ENCODE measurements around the gene ANKRD10. TPM values are rescaled to one million over a fixed set of nuclear protein-coding genes. Genes with fewer than 3 reads are reported as not detected.

The ANKRD10 gene
- total RNA-seq, 4 donors from 2014 or later, result 39.5 to 94.4 (median 56.2) TPM

DNA sequence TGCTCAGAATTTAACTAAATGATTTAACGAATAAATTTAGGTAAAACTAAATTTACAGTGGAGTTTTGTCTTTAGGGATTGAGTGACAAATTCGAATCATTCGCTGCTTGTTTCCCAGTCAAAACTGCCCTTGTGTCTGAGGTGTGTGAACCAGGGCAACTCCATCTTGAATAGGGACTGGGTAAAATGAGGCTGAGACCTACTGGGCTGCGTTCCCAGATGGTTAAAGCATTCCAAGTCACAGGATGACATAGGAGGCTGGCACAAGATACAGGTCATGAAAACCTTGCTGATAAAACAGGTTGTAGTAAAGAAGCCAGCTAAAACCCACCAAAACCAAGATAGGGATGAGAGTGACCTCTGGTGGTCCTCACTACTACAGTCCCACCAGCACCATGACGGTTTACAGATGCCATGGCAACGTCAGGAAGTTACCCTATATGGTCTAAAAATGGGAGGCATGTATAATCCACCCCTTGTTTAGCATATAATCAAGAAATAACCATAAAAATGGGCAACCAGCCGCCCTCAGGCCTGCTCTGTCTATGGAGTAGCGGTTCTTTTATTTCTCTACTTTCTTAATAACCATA, 10.2 kb upstream of the ANKRD10 start:
- DNase-seq (ENCODE audit: low spot score in 2 of 2), result no peak
- Histone ChIP-seq H3K36me3 (no peaks in the 10 kb centered on the region), H3K27me3 (peaks cover 20% of the 10 kb centered on the region), H3K4me1 (no peaks in the 10 kb centered on the region), H3K4me3 (no peak overlapping the region), H3K27ac (no peak overlapping the region), H3K9me3 (no peaks in the 10 kb centered on the region)
- no peak for TF ChIP-seq POLR2A (IDR thresholded peaks at IDR 0.05)
- no peak for TF ChIP-seq POLR2AphosphoS5 (IDR thresholded peaks at IDR 0.05)
- TF ChIP-seq EP300 (IDR thresholded peaks at IDR 0.05), result no peak
- TF ChIP-seq, protein P1, sequence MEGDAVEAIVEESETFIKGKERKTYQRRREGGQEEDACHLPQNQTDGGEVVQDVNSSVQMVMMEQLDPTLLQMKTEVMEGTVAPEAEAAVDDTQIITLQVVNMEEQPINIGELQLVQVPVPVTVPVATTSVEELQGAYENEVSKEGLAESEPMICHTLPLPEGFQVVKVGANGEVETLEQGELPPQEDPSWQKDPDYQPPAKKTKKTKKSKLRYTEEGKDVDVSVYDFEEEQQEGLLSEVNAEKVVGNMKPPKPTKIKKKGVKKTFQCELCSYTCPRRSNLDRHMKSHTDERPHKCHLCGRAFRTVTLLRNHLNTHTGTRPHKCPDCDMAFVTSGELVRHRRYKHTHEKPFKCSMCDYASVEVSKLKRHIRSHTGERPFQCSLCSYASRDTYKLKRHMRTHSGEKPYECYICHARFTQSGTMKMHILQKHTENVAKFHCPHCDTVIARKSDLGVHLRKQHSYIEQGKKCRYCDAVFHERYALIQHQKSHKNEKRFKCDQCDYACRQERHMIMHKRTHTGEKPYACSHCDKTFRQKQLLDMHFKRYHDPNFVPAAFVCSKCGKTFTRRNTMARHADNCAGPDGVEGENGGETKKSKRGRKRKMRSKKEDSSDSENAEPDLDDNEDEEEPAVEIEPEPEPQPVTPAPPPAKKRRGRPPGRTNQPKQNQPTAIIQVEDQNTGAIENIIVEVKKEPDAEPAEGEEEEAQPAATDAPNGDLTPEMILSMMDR (IDR thresholded peaks at IDR 0.05), result no peak
- 82% methylated on average over 8 of the region's 8 CpGs for WGBS

DNA sequence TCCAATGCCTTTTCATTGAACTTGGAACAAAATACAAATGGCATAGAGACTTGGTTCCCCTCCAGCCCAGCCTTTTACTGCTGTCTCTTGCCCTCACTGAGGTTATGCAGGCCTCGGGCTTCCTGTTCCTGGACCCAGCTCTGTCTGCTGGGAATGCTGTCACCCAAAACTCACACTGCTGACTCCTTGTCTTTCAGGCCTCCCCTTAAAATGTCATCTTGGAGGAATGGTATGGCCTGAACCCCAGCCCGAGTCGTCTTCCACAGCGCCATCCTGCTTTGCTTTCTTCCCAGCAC, 9.7 kb upstream of the ANKRD10 start:
- H3K27me3 ChIP-seq, result peaks cover 20% of the 10 kb centered on the region
- no peaks in the 10 kb centered on the region for H3K4me1 ChIP-seq
- 75% methylated on average over 4 of the region's 4 CpGs for WGBS
- H3K36me3 ChIP-seq, result no peaks in the 10 kb centered on the region
- H3K9me3 ChIP-seq, result no peaks in the 10 kb centered on the region
- no peak for TF ChIP-seq EP300 (IDR thresholded peaks at IDR 0.05)
- no peak for TF ChIP-seq POLR2AphosphoS5 (IDR thresholded peaks at IDR 0.05)
- no peak for TF ChIP-seq POLR2A (IDR thresholded peaks at IDR 0.05)
- TF ChIP-seq, protein P1 (IDR thresholded peaks at IDR 0.05), result no peak
- no peak for DNase-seq (ENCODE audit: low spot score in 2 of 2)
- no peak overlapping the region for H3K4me3 ChIP-seq
- H3K27ac ChIP-seq, result no peak overlapping the region

DNA sequence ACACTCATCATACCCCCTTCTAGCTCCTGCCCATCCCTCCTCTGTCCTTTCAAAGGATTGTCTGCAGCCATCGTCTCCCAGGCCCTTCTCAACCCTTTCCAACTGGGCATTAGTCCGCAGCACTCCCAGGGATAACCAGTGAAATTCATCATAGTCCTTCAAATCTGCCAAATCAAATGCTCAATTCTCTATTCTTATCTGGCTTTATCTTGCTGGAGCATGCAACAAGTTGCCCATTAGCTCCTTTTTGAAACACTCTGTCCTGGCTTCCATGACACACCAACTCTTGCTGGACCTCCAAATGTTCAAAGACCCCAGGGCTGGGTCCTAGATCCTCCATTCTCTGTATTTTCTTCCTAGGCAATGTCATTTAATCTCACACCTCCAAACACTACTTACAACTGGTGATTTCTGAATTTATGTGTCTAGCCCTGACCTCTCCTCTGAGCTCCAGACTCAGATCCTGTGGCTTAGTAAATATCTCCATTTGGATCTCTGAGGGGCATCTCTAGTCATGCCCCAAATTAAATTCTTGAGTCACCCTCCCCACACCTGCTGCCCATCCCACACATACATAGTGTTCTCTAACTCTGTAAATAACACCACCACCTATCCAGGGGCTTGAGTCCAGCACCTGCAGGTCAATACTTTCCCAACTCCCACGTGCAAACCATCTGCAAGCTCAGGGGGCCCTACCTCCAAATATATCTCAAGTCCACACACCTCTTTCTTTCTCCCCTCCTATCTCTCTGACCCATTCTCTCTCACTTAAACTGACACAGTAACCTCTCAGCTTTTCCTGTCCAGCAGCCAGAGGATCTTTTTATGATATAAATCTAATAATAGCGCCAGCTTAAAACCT, 9.1 kb upstream of the ANKRD10 start:
- no peak overlapping the region for H3K4me3 ChIP-seq
- H3K36me3 ChIP-seq, result no peaks in the 10 kb centered on the region
- no peaks in the 10 kb centered on the region for H3K9me3 ChIP-seq
- no peak overlapping the region for H3K27ac ChIP-seq
- TF ChIP-seq, protein P1 (IDR thresholded peaks at IDR 0.05), result no peak
- no peak for TF ChIP-seq POLR2A (IDR thresholded peaks at IDR 0.05)
- no peak for TF ChIP-seq POLR2AphosphoS5 (IDR thresholded peaks at IDR 0.05)
- TF ChIP-seq EP300 (IDR thresholded peaks at IDR 0.05), result no peak
- no peak for DNase-seq (ENCODE audit: low spot score in 2 of 2)
- 67% methylated on average over 4 of the region's 4 CpGs for WGBS
- peaks cover 17% of the 10 kb centered on the region for H3K27me3 ChIP-seq
- no peaks in the 10 kb centered on the region for H3K4me1 ChIP-seq

DNA sequence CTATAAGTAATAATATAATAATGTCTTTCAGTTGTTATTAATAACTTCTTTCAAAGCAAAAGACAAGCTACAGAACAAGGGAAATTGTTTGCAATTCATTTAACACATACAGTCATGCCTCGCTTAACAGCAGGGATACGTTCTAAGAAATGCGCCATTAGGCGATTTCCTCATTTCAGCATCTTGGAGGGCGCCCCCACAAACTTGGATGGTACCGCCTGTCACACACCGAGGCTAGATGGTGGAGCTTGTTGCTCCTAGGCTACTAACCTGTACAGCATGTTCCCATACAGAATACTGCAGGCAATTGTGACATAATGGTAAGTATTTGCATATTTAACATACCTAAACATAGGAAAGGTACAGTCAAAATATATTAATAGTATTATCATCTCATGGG, 8.2 kb upstream of the ANKRD10 start:
- no peak for DNase-seq (ENCODE audit: low spot score in 2 of 2)
- TF ChIP-seq POLR2AphosphoS5 (IDR thresholded peaks at IDR 0.05) (no peak), EP300 (IDR thresholded peaks at IDR 0.05) (no peak), POLR2A (IDR thresholded peaks at IDR 0.05) (no peak)
- TF ChIP-seq, protein P1 (IDR thresholded peaks at IDR 0.05), result no peak

DNA sequence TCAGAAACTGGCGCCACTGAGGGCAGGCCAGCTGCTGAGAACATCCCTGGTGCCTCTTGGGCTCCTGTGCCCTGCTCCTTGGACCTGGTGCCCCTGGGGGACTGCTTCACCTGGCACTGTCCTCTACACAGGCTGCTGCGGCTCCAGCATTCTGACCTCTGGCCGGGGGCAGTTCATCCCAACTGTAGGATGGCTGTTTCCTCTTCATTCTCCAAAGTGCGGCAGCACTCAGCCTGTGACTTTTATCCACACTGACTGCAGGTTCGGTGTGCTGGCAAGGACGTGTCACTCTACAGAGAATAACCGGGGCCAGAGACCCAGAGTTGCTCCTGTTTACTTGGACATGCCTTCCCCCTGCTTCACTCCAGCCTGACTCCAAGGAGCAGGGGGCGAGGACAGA, 7.6 kb upstream of the ANKRD10 start:
- TF ChIP-seq POLR2AphosphoS5 (IDR thresholded peaks at IDR 0.05), result no peak
- TF ChIP-seq, protein P1 (IDR thresholded peaks at IDR 0.05), result no peak
- no peak for TF ChIP-seq POLR2A (IDR thresholded peaks at IDR 0.05)
- TF ChIP-seq EP300 (IDR thresholded peaks at IDR 0.05), result no peak
- no peaks in the 10 kb centered on the region for H3K4me1 ChIP-seq
- 48% methylated on average over 8 of the region's 8 CpGs for WGBS

More for the DNA sequence above, 8.2 kb upstream of the ANKRD10 start:
- Histone ChIP-seq H3K27ac (no peak overlapping the region), H3K36me3 (no peaks in the 10 kb centered on the region), H3K4me3 (no peak overlapping the region), H3K4me1 (no peaks in the 10 kb centered on the region), H3K9me3 (no peaks in the 10 kb centered on the region), H3K27me3 (peaks cover 17% of the 10 kb centered on the region)
- WGBS, result 76% methylated on average over 7 of the region's 7 CpGs

More for the DNA sequence above, 7.6 kb upstream of the ANKRD10 start:
- H3K27ac ChIP-seq, result no peak overlapping the region
- H3K9me3 ChIP-seq, result no peaks in the 10 kb centered on the region
- H3K27me3 ChIP-seq, result peaks cover 17% of the 10 kb centered on the region
- DNase-seq (ENCODE audit: low spot score in 2 of 2), result no peak
- no peaks in the 10 kb centered on the region for H3K36me3 ChIP-seq
- H3K4me3 ChIP-seq, result no peak overlapping the region
